H9 (cell line): ENCODE measurements around the gene TTC9B. TPM values are rescaled to one million over a fixed set of nuclear protein-coding genes. Genes with fewer than 3 reads are reported as not detected.

Source experiments
- DNase-seq: peaks from one replicate; pipeline ENCODE4 v3.0.0-alpha.2; 2017
- H2AFZ ChIP-seq: one replicate; pipeline ENCODE4 v1.6.1; 2013; ENCODE audit warnings: mild to moderate bottlenecking, low read length, control low read depth, moderate library complexity
- H2AK5ac ChIP-seq: 2 replicates; pipeline ENCODE4 v1.6.1; 2013; ENCODE audit warnings: low read length, control low read depth, mixed read lengths; ENCODE audit not compliant: insufficient read length
- H2BK120ac ChIP-seq: one replicate; pipeline ENCODE4 v1.6.1; 2013; ENCODE audit warnings: low read depth, mild to moderate bottlenecking, low read length, control low read depth, inconsistent platforms; ENCODE audit not compliant: poor library complexity, severe bottlenecking
- H2BK12ac ChIP-seq: 2 replicates; pipeline ENCODE4 v1.6.1; 2013; ENCODE audit warnings: low read length, control low read depth, mixed read lengths, low read depth; ENCODE audit not compliant: insufficient read length
- H2BK15ac ChIP-seq: 2 replicates; pipeline ENCODE4 v1.6.1; 2013; ENCODE audit warnings: low read depth, low read length, control low read depth
- H2BK20ac ChIP-seq: one replicate; pipeline ENCODE4 v1.6.1; 2013; ENCODE audit warnings: low read depth, mild to moderate bottlenecking, low read length, control low read depth, inconsistent platforms; ENCODE audit not compliant: poor library complexity, severe bottlenecking
- H2BK5ac ChIP-seq: 2 replicates; pipeline ENCODE4 v1.6.1; 2013; ENCODE audit warnings: low read length, control low read depth, mixed read lengths; ENCODE audit not compliant: insufficient read length
- H3K14ac ChIP-seq: 2 replicates; pipeline ENCODE4 v1.6.1; 2013; ENCODE audit warnings: low read length, control low read depth; ENCODE audit not compliant: insufficient read depth
- H3K18ac ChIP-seq: 2 replicates; pipeline ENCODE4 v1.6.1; 2013; ENCODE audit warnings: low read depth, mild to moderate bottlenecking, mixed read lengths, low read length, control low read depth; ENCODE audit not compliant: insufficient read length
- H3K23ac ChIP-seq: 2 replicates; pipeline ENCODE4 v1.6.1; 2013; ENCODE audit warnings: low read length, control low read depth, mixed read lengths, low read depth; ENCODE audit not compliant: insufficient read length
- H3K23me2 ChIP-seq: 2 replicates; pipeline ENCODE4 v1.6.1; 2013; ENCODE audit warnings: low read depth, mild to moderate bottlenecking, mixed read lengths, low read length, control low read depth; ENCODE audit not compliant: insufficient read length, poor library complexity, severe bottlenecking
- H3K27ac ChIP-seq: 2 replicates; pipeline ENCODE4 v1.5.1; 2013; ENCODE audit warnings: low read length, control low read depth, mixed read lengths, low read depth; ENCODE audit not compliant: insufficient read length
- H3K27me3 ChIP-seq: 2 replicates; pipeline ENCODE4 v1.6.1; 2013; ENCODE audit warnings: low read length, control low read depth, inconsistent platforms; ENCODE audit not compliant: insufficient read depth
- H3K4ac ChIP-seq: 2 replicates; pipeline ENCODE4 v1.6.1; 2013; ENCODE audit warnings: low read depth, mild to moderate bottlenecking, control low read depth, inconsistent platforms, low read length, moderate library complexity
- H3K4me1 ChIP-seq: 2 replicates; pipeline ENCODE4 v1.6.1; 2013; ENCODE audit warnings: low read length, control low read depth, inconsistent platforms; ENCODE audit not compliant: insufficient read depth
- H3K4me2 ChIP-seq: 2 replicates; pipeline ENCODE4 v1.6.1; 2013; ENCODE audit warnings: low read length, control low read depth, mixed read lengths; ENCODE audit not compliant: insufficient read length, insufficient read depth
- H3K56ac ChIP-seq: 2 replicates; pipeline ENCODE4 v1.6.1; 2013; ENCODE audit warnings: low read depth, mild to moderate bottlenecking, mixed read lengths, low read length, control low read depth; ENCODE audit not compliant: insufficient read length
- H3K79me1 ChIP-seq: 2 replicates; pipeline ENCODE4 v1.6.1; 2013; ENCODE audit warnings: low read depth, mild to moderate bottlenecking, moderate library complexity, low read length, control low read depth, inconsistent platforms; ENCODE audit not compliant: insufficient read depth, poor library complexity, severe bottlenecking
- H3K79me2 ChIP-seq: 2 replicates; pipeline ENCODE4 v1.6.1; 2013; ENCODE audit warnings: low read length, control low read depth, inconsistent platforms; ENCODE audit not compliant: insufficient read depth
- H3K9ac ChIP-seq: 2 replicates; pipeline ENCODE4 v1.6.1; 2013; ENCODE audit warnings: low read length, control low read depth, mixed read lengths; ENCODE audit not compliant: insufficient read length; ENCODE audit errors: extremely low read depth
- H3K9me3 ChIP-seq: one replicate; pipeline ENCODE4 v1.6.1; 2013; ENCODE audit warnings: low read depth, low read length, inconsistent platforms; ENCODE audit not compliant: control insufficient read depth
- H3T11ph ChIP-seq: one replicate; pipeline ENCODE4 v1.6.1; 2013; ENCODE audit warnings: mild to moderate bottlenecking, low read length, control low read depth, inconsistent platforms
- H4K20me1 ChIP-seq: one replicate; pipeline ENCODE4 v1.6.1; 2013; ENCODE audit not compliant: control insufficient read depth, insufficient read length, insufficient read depth
- H4K5ac ChIP-seq: 2 replicates; pipeline ENCODE4 v1.6.1; 2013; ENCODE audit warnings: low read depth, mild to moderate bottlenecking, mixed read lengths, low read length, control low read depth; ENCODE audit not compliant: insufficient read length
- H4K8ac ChIP-seq: replicated peaks from 2 replicates; pipeline ENCODE4 v1.6.1; 2013; ENCODE audit warnings: low read length, control low read depth, mixed read lengths, low read depth; ENCODE audit not compliant: insufficient read length
- H4K91ac ChIP-seq: 2 replicates; pipeline ENCODE4 v1.6.1; 2013; ENCODE audit warnings: low read depth, mild to moderate bottlenecking, moderate library complexity, mixed read lengths, low read length, control low read depth; ENCODE audit not compliant: insufficient read length
- H3K27ac Mint-ChIP-seq, 3 experiments: 2 replicates in 2 of 3; 3 replicates in 1 of 3; pipeline ENCODE4 v1.8.0; 2020 to 2021; ENCODE audit warnings: mixed read lengths in 3 of 3, mild to moderate bottlenecking in 1 of 3, moderate library complexity in 1 of 3
- H3K27me3 Mint-ChIP-seq: 2 replicates; pipeline ENCODE4 v1.8.0; 2021; ENCODE audit warnings: low read depth, mild to moderate bottlenecking, moderate library complexity, mixed read lengths
- H3K36me3 Mint-ChIP-seq, 3 experiments: 2 replicates in 2 of 3; 3 replicates in 1 of 3; pipeline ENCODE4 v1.8.0; 2020 to 2021; ENCODE audit warnings: low read depth in 3 of 3, mixed read lengths in 3 of 3; ENCODE audit not compliant: insufficient read depth in 1 of 3
- H3K4me1 Mint-ChIP-seq, 2 experiments: 2 replicates each; pipeline ENCODE4 v1.8.0; 2020; ENCODE audit warnings: mixed read lengths in 2 of 2
- H3K4me3 Mint-ChIP-seq, 2 experiments: 2 replicates in 1 of 2; 3 replicates in 1 of 2; pipeline ENCODE4 v1.8.0; 2020 to 2021; ENCODE audit warnings: mild to moderate bottlenecking in 2 of 2, mixed read lengths in 2 of 2, moderate library complexity in 1 of 2
- H3K9me3 Mint-ChIP-seq, 2 experiments: 2 replicates in 1 of 2; 3 replicates in 1 of 2; pipeline ENCODE4 v1.8.0; 2020; ENCODE audit warnings: mild to moderate bottlenecking in 2 of 2, mixed read lengths in 2 of 2, moderate library complexity in 1 of 2
- CTCF ChIP-seq: fragments of 200-600 bp; sonication (generic); conservative IDR thresholded peaks from 3 replicates; pipeline ENCODE4 v1.8.0; 2021; ENCODE audit warnings: antibody characterized with exemption, mild to moderate bottlenecking
- WGBS: extraction: QIAGEN DNeasy Blood & Tissue Kit; methylation state at CpG from one replicate; pipeline ENCODE4 v1.1.7; 2013; ENCODE audit warnings: missing lambda C conversion rate, low lambda C conversion rate, mixed read lengths; ENCODE audit not compliant: insufficient read length; ENCODE audit errors: extremely low coverage; 5-methylcytosine and 5-hydroxymethylcytosine counted together
- total RNA-seq: library from RNA; stranded (reverse); gene quantifications from 2 replicates; pipeline ENCODE4 v1.2.1, GENCODE V29; 2021

TTC9B gene
- total RNA-seq, 1 experiment from 2014 or later: 0.15 TPM

DNA sequence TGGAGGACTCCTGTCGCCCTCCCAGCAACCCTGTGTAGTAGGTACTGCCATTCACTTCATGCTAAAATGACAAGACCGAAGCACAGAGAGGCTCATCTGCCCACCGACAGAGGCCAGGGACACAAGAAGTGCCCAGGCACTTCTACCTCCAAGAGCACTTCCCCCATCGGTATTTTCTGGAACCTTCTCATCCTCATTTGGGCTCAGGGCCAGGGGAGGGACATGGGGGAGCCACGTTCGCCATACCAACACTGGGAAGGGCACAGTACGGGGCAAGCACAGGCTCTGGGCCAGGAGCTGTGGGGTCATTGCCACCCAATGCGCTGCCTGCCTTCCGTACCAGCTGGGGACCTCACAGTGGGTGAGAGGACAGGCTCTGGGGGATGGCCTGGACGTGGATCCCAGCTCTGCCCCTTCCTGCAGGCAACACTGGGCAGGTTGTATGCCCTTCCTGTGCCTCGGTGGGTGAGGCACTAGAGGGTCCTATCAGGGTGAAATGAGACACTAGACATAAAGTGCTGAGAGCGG, 29.6 kb upstream of the TTC9B start:
- H3K23ac ChIP-seq: no peak overlapping the region
- H4K91ac ChIP-seq: no peak overlapping the region
- H3K9ac ChIP-seq: no peak overlapping the region
- peaks cover 2% of the 10 kb centered on the region; the same call in 1 of the 2 replicates for H3K4me1 ChIP-seq
- no peak overlapping the region for H2AK5ac ChIP-seq
- no peak overlapping the region for H3K4me2 ChIP-seq
- H2BK12ac ChIP-seq: no peak overlapping the region
- no peak overlapping the region for H3K4ac ChIP-seq
- H3K27ac Mint-ChIP-seq: peak overlapping the region in 2 of 3 experiments; percentile 26 to 85; a peak in 2 of 7 replicates
- H2BK120ac ChIP-seq: no peak overlapping the region
- no peak overlapping the region for H2AFZ ChIP-seq
- no peak overlapping the region for H3K56ac ChIP-seq
- H2BK5ac ChIP-seq: no peak overlapping the region
- no peaks in the 10 kb centered on the region for H3K9me3 ChIP-seq
- no peak overlapping the region for H4K5ac ChIP-seq
- no peak overlapping the region for H3K14ac ChIP-seq
- no peaks in the 10 kb centered on the region for H3K23me2 ChIP-seq
- WGBS: no CpG with 5 or more reads among the region's 12 CpGs
- H3K79me1 ChIP-seq: peaks cover 2% of the 10 kb centered on the region
- H2BK20ac ChIP-seq: no peak overlapping the region
- H3K27me3 Mint-ChIP-seq: no peaks in the 10 kb centered on the region
- H3K4me1 Mint-ChIP-seq: peaks cover 14% of the 10 kb centered on the region in 2 experiments
- H3T11ph ChIP-seq: no peak overlapping the region
- no peaks in the 10 kb centered on the region for H4K20me1 ChIP-seq
- H3K79me2 ChIP-seq: no peaks in the 10 kb centered on the region; the same call in 1 of the 2 replicates
- H3K27me3 ChIP-seq: no peaks in the 10 kb centered on the region
- no peak for DNase-seq
- H3K36me3 Mint-ChIP-seq: peaks cover 2 to 25% (median 16%) of the 10 kb centered on the region in 3 experiments; a peak in 6 of 7 replicates
- H3K27ac ChIP-seq: no peak overlapping the region
- H3K4me3 Mint-ChIP-seq: no peak overlapping the region
- H3K18ac ChIP-seq: no peak overlapping the region
- TF ChIP-seq CTCF: no peak
- H2BK15ac ChIP-seq: no peak overlapping the region
- H3K9me3 Mint-ChIP-seq: no peaks in the 10 kb centered on the region
- no peak overlapping the region for H4K8ac ChIP-seq
